ENCODE results near the gene KIF4A.

DNA sequence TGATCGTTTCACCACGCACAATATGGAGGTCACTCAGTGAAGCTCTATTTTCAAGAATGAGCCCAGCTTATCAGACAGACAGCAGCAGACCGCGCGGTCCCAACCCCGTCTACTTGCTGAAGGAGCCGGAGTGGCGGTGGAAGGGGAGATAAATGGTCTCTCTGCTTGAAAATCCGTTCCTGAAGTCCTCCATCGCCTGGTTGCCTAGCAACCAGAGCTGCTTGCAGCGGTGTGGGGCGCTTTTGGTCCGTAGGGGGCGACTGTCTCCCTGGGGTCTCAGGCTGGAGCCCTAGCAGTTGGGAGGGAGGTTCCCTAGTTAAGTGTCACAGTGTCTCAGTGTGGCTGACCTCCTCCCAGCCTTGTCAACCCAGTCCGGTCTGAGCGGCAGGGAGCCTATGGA lies 146.4 kb downstream of the KIF4A start:
- TF ChIP-seq, protein P1, sequence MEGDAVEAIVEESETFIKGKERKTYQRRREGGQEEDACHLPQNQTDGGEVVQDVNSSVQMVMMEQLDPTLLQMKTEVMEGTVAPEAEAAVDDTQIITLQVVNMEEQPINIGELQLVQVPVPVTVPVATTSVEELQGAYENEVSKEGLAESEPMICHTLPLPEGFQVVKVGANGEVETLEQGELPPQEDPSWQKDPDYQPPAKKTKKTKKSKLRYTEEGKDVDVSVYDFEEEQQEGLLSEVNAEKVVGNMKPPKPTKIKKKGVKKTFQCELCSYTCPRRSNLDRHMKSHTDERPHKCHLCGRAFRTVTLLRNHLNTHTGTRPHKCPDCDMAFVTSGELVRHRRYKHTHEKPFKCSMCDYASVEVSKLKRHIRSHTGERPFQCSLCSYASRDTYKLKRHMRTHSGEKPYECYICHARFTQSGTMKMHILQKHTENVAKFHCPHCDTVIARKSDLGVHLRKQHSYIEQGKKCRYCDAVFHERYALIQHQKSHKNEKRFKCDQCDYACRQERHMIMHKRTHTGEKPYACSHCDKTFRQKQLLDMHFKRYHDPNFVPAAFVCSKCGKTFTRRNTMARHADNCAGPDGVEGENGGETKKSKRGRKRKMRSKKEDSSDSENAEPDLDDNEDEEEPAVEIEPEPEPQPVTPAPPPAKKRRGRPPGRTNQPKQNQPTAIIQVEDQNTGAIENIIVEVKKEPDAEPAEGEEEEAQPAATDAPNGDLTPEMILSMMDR (IDR thresholded peaks at IDR 0.05), result no peak
- TF ChIP-seq POLR2A (IDR thresholded peaks at IDR 0.05) (no peak), EP300 (IDR thresholded peaks at IDR 0.05; ENCODE audit: low read depth) (no peak), POLR2AphosphoS5 (IDR thresholded peaks at IDR 0.05) (no peak)
